ENCODE measurements around the gene CSNK2B. TPM values are rescaled to one million over a fixed set of nuclear protein-coding genes. Genes with fewer than 3 reads are reported as not detected.

Gene CSNK2B
- total RNA-seq = 100 to 1,000 TPM; 206 to 216 TPM

DNA sequence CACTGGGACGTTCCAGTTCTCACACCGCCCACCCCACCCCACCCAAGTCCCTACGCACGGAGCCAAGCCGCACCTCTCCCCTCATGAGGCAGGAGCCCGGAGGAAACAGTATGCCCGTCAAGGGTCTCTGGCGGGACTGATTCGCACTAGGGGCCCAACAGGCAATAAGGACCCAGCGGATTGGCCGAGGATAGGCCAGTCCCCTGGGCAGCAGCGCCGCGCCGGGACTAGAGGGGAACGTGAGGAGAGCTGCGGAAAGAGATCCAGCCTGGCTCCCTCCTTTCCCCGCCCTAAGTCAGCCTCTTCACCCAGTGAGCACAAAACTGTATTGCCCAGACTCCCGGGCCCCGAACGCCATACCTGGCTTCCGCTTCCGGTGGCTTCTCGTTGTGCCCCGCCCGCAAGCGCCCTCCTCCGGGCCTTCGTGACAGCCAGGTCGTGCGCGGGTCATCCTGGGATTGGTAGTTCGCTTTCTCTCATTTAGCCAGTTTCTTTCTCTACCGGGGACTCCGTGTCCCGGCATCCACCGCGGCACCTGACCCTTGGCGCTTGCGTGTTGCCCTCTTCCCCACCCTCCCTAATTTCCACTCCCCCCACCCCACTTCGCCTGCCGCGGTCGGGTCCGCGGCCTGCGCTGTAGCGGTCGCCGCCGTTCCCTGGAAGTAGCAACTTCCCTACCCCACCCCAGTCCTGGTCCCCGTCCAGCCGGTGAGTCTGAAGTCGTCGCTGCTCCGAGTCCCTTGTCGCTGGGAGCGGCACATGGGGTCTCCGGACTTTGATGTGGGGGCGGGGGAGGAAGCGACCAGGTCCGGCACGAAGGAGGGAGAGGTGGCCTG is at the start of gene CSNK2B:
TSS of gene CSNK2B (plus strand) at position 580 of the 836 bp plus-strand sequence. CDS start 752 bp downstream, outside the sequence.
- no peaks in the 10 kb centered on the region for H3K27me3 Mint-ChIP-seq
- peak; percentile 95 for DNase-seq
- peak within 1 kb of the TSS; percentile 96 for H3K4me3 Mint-ChIP-seq
- H3K36me3 Mint-ChIP-seq = peaks cover 60% of the 10 kb centered on the region
- ATAC-seq (ENCODE audit: low read depth) = peak; percentile 86
- peaks cover 42% of the 10 kb centered on the region for H3K4me1 Mint-ChIP-seq
- peak within 1 kb of the TSS; percentile 98 for H3K27ac Mint-ChIP-seq
- POLR2A ChIA-PET = interaction anchor here (1.0 to 7.0 kb wide), 19 partner anchors 13 to 453 kb away, joined by 3 to 138 read pairs (median 5); partner anchors contain the start of genes APOM, BAG6, CLIC1 and DDX39B
- H3K9me3 Mint-ChIP-seq = no peaks in the 10 kb centered on the region

DNA sequence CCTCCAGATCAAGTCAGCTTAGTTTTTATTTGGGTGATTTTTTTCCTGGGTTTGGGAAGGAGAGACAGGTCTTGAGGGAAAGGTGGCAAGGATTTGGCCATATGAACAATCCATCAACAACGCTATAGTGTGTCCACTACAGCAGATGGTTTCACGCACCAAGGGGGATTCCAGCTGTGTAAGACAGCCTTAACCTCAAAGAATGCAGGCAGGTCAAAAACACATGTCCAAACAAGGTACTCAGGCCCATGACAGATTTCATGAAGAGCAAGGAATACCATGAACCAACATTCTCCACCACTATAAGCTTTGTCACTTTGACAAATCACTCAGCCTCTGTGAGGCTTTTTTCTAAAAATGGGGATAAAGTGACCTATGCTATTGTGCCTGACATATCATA is 48.9 kb upstream of the CSNK2B start:
- ATAC-seq (ENCODE audit: low read depth) (no peak), DNase-seq (no peak)
- H3K4me1 Mint-ChIP-seq = peaks cover 38% of the 10 kb centered on the region
- peaks cover 16% of the 10 kb centered on the region for H3K36me3 Mint-ChIP-seq
- H3K27me3 Mint-ChIP-seq = no peaks in the 10 kb centered on the region
- peak overlapping the region; percentile 94 for H3K4me3 Mint-ChIP-seq
- no peaks in the 10 kb centered on the region for H3K9me3 Mint-ChIP-seq
- POLR2A ChIA-PET = interaction anchor here (0.9 kb wide), 1 partner anchor 35 kb away, joined by 3 read pairs; the partner anchor contains the start of gene BAG6
- peak overlapping the region; percentile 95 for H3K27ac Mint-ChIP-seq

DNA sequence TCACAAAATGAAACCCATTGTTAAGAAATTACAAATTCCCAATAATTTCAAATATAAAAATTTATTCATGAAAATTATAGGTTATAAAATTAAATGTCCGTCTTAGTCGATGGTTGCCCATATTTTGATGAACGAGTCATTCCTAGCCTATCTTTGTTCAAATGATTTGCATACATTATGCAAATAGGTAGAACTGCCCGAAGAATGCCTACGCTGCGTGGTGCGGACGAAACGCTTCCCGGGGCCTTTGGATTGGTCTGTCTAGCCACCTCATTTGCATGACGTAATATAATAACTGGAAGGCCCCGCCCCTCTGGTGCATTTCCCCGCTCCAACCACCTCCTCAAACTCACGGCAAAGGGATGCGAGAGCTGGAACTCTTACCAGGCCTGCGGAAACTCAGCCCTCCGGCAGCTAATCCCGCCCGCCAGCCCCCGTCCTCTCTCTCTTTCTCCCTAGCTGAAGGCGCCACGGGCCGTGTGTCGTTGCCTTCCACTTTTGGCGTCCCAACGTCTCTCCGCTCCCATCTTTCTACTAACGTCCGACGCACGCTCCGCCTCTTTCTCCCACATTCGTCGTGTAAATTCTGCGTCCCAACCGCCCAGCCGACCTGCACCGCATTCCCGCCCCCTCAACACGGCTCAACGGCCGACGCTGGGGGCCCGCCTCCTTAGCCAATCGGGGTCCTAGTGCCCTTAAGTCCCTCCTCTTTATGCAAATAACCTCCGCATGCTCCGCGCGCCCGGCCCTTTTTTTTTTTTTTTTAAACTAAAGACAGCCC is 45.9 kb upstream of the CSNK2B start:
- POLR2A ChIA-PET = interaction anchor here (0.6 to 4.0 kb wide), 18 partner anchors 14 to 576 kb away, joined by 3 to 34 read pairs (median 3); partner anchors contain the start of genes BAG6, CSNK2B, DDX39B and LTB
- DNase-seq (peak; percentile 94), ATAC-seq (ENCODE audit: low read depth) (peak; percentile 88)
- Mint-ChIP-seq H3K4me1 (peaks cover 40% of the 10 kb centered on the region), H3K27ac (peak overlapping the region; percentile 96), H3K4me3 (peak overlapping the region; percentile 91), H3K27me3 (no peaks in the 10 kb centered on the region), H3K9me3 (no peaks in the 10 kb centered on the region), H3K36me3 (peaks cover 22% of the 10 kb centered on the region)

DNA sequence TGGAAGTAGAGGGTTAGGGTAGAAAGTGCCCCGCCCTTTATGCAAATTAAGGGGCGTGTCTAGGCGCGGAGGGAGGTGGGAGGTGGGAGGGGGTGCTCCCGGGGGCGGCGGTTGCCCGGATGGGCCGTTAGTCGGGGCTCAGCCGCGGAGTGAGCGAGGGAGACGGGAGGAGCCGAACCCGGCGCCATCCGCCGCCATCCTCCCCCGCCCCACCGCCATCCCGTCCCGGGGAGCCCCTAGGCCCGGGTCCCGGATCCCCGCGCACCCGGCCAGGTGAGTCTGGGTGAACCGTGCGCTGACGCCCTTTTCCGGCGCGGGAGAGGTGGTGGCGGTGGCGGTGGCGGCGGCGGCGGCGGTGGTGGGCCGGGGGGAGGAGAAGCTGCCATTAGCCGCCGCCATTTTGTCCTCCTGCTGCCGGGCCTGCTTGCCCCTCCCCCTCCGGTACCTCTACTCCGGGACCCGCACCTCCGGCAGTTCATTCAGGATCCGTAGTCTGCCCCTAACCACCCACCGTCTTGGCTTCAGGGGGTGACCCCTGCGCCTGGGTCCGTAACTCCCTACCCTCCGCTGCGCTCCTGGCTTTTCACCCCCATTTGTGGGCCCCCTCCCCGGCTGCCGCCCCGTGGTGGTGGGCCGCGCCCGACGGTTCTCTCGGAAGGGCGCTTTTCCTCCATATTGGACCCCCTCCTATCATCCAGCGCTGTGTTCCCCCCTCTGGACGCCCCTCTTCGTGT is 45.1 kb upstream of the CSNK2B start, which contains the start of gene PRRC2A:
TSS of gene PRRC2A (plus strand) at position 130 of the 734 bp plus-strand sequence. CDS start 2,075 bp downstream, outside the sequence.
- DNase-seq (peak; percentile 91), ATAC-seq (ENCODE audit: low read depth) (peak; percentile 9)
- no peaks in the 10 kb centered on the region for H3K9me3 Mint-ChIP-seq
- peak within 1 kb of the TSS; percentile 91 for H3K4me3 Mint-ChIP-seq
- POLR2A ChIA-PET = interaction anchor here (0.6 to 4.0 kb wide), 18 partner anchors 13 to 575 kb away, joined by 3 to 34 read pairs (median 4); partner anchors contain the start of genes BAG6, C6orf47, CSNK2B and DDX39B
- H3K36me3 Mint-ChIP-seq = peaks cover 26% of the 10 kb centered on the region
- peak within 1 kb of the TSS; percentile 96 for H3K27ac Mint-ChIP-seq
- H3K4me1 Mint-ChIP-seq = peaks cover 32% of the 10 kb centered on the region
- H3K27me3 Mint-ChIP-seq = no peaks in the 10 kb centered on the region

DNA sequence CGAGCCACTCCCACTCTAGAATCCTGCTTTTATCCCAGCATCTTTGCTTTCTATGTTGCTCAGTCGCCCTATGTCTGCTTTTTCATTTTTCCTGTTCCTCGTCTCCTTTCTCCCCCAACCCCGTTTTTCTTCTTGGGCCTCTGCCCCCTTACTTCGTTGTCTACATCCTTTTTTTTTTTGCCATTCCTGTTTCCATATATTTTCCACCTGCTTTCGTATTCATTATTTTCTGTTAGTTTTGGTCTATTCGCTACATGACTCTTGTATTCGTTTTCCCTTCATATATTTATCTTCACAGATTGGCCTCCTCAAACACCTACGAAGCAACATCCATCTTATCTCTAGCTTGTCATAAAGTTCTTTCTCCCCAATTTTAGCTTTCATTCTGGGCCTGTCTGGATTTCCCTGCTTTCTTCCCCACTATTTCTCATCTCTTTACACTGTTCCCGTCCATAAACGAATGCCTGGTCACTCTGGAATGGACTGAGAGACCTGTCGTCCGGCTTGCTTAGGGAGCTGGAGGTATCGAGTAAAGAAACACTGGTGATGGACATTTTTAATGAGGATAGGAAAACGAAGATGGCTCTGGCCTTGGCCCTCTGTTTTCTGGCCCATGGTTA is 44.5 kb upstream of the CSNK2B start:
- Mint-ChIP-seq H3K4me1 (peaks cover 28% of the 10 kb centered on the region), H3K27me3 (no peaks in the 10 kb centered on the region), H3K27ac (peak overlapping the region; percentile 94), H3K9me3 (no peaks in the 10 kb centered on the region), H3K36me3 (peaks cover 30% of the 10 kb centered on the region), H3K4me3 (peak overlapping the region; percentile 91)
- no peak for ATAC-seq (ENCODE audit: low read depth)
- DNase-seq = no peak
- POLR2A ChIA-PET = interaction anchor here (1.1 to 4.0 kb wide), 12 partner anchors 13 to 574 kb away, joined by 3 to 34 read pairs (median 6); partner anchors contain the start of genes BAG6, C6orf47, CSNK2B and DDX39B

DNA sequence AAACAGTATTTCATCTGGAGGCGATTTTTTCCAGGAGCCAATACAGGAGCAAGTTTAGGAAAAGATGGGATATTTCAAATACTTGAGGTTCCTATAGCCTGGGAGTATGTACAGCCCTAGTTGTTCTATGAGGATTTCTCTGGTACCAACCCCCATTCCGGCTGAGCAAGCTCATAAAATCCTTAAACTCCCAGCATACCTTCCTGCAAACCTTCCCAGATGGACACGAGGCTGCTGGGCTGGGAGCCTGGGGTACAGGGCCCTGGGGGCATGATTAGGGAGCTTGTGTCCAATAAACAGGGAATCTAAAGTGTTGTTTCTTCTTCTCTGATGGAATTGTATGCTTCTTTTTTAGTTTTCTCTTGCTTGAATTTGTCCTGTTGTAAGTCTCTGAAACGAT is 43.9 kb upstream of the CSNK2B start:
- no peaks in the 10 kb centered on the region for H3K27me3 Mint-ChIP-seq
- peaks cover 23% of the 10 kb centered on the region for H3K4me1 Mint-ChIP-seq
- DNase-seq = no peak
- peak overlapping the region; percentile 94 for H3K27ac Mint-ChIP-seq
- ATAC-seq (ENCODE audit: low read depth) = no peak
- POLR2A ChIA-PET = interaction anchor here (1.1 to 4.0 kb wide), 9 partner anchors 12 to 80 kb away, joined by 3 to 34 read pairs (median 8); partner anchors contain the start of genes BAG6, C6orf47, CSNK2B and DDX39B
- H3K4me3 Mint-ChIP-seq = peak overlapping the region; percentile 91
- H3K36me3 Mint-ChIP-seq = peaks cover 27% of the 10 kb centered on the region
- no peaks in the 10 kb centered on the region for H3K9me3 Mint-ChIP-seq

DNA sequence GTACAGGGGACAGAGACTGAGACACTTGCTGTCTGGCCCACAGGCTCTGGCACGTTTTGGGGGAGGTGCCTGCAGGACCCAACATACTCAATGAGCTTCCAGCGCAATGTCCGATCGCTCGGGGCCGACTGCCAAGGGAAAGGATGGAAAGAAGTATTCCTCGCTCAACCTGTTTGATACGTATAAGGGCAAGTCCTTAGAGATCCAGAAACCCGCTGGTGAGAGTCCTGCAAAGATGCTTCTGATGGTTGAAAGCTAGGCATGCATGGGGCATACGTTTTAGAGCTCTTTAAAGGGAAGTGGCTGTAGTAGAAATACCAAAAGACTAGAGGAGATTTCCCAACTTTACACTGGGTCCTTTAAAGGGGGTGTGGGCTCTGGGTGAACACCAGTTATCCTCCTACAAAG is 43.2 kb upstream of the CSNK2B start:
- POLR2A ChIA-PET = interaction anchor here (0.7 to 4.0 kb wide), 6 partner anchors 21 to 81 kb away, joined by 3 to 34 read pairs (median 8); partner anchors contain the start of genes BAG6, C6orf47 and DDX39B
- peak overlapping the region; percentile 28 for H3K27ac Mint-ChIP-seq
- no peaks in the 10 kb centered on the region for H3K27me3 Mint-ChIP-seq
- H3K4me3 Mint-ChIP-seq = peak overlapping the region; percentile 91
- no peak for DNase-seq
- ATAC-seq (ENCODE audit: low read depth) = no peak
- peaks cover 33% of the 10 kb centered on the region for H3K36me3 Mint-ChIP-seq
- H3K4me1 Mint-ChIP-seq = peaks cover 23% of the 10 kb centered on the region
- no peaks in the 10 kb centered on the region for H3K9me3 Mint-ChIP-seq

DNA sequence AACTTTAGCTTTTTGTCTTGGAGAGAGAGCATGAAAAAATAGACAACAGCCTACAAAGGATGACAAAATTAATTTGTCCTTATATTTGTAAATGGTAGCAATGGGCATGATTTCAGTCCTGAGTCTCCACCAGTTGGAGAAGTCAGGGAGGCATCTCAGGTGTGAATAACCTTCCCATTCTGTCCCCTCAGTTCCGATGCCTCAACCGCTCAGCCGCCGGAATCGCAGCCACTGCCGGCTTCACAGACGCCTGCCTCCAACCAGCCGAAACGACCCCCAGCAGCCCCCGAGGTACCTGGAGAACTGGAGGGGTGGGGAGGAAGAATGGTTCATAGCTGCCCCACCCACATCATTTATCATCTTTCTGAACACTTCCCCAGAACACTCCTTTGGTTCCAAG is 41.8 kb upstream of the CSNK2B start:
- Mint-ChIP-seq H3K4me1 (peaks cover 20% of the 10 kb centered on the region), H3K9me3 (no peaks in the 10 kb centered on the region), H3K27me3 (no peaks in the 10 kb centered on the region), H3K4me3 (no peak overlapping the region), H3K27ac (peak overlapping the region; percentile 34), H3K36me3 (peaks cover 40% of the 10 kb centered on the region)
- DNase-seq (no peak), ATAC-seq (ENCODE audit: low read depth) (no peak)
- POLR2A ChIA-PET = interaction anchor here (4.1 kb wide), 1 partner anchor 28 kb away, joined by 18 read pairs; the partner anchor contains the start of gene BAG6

DNA sequence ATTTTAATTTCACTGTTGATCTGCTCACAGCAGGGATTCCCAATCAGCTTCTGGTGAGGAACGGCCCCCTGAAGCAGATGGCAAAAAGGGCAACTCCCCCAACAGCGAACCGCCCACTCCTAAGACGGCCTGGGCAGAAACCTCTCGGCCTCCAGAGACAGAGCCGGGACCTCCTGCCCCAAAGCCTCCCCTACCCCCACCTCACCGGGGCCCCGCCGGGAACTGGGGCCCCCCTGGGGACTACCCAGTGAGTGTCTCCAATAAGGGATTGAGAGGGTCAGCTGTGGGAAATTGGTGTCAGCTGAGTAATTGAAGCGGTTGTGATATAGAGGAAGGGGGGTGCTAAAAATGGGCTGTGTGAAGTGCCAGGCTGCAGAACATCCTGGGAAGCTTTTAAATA is 38.9 kb upstream of the CSNK2B start:
- POLR2A ChIA-PET = interaction anchor here (0.6 to 4.1 kb wide), 6 partner anchors 9 to 102 kb away, joined by 3 to 18 read pairs (median 4); partner anchors contain the start of gene BAG6
- ATAC-seq (ENCODE audit: low read depth) (no peak), DNase-seq (no peak)
- Mint-ChIP-seq H3K27me3 (no peaks in the 10 kb centered on the region), H3K4me1 (peaks cover 14% of the 10 kb centered on the region), H3K27ac (no peak overlapping the region), H3K36me3 (peaks cover 48% of the 10 kb centered on the region), H3K4me3 (no peak overlapping the region), H3K9me3 (no peaks in the 10 kb centered on the region)

DNA sequence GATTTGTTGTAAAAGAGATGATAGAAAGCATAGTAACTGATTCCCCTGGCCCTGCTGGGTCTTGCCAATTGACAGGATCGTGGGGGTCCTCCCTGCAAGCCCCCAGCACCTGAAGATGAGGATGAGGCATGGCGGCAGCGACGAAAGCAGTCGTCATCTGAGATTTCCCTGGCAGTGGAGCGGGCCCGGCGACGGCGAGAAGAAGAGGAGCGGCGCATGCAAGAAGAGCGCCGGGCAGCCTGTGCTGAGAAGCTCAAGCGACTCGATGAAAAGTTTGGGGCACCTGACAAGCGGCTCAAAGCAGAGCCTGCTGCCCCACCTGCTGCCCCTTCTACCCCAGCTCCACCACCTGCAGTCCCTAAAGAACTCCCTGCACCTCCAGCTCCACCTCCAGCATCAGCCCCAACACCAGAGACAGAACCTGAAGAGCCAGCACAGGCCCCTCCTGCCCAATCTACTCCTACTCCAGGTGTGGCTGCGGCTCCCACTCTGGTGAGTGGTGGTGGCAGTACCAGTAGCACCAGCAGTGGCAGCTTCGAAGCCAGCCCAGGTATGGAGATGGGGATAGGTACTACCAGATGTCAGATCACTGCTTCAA is 38.1 kb upstream of the CSNK2B start:
- ATAC-seq (ENCODE audit: low read depth) = no peak
- no peaks in the 10 kb centered on the region for H3K9me3 Mint-ChIP-seq
- H3K36me3 Mint-ChIP-seq = peaks cover 47% of the 10 kb centered on the region
- peaks cover 6% of the 10 kb centered on the region for H3K4me1 Mint-ChIP-seq
- no peaks in the 10 kb centered on the region for H3K27me3 Mint-ChIP-seq
- no peak for DNase-seq
- POLR2A ChIA-PET = interaction anchor here (1.0 to 4.1 kb wide), 5 partner anchors 8 to 24 kb away, joined by 3 to 18 read pairs (median 3); partner anchors contain the start of gene BAG6
- H3K27ac Mint-ChIP-seq = no peak overlapping the region
- H3K4me3 Mint-ChIP-seq = no peak overlapping the region

DNA sequence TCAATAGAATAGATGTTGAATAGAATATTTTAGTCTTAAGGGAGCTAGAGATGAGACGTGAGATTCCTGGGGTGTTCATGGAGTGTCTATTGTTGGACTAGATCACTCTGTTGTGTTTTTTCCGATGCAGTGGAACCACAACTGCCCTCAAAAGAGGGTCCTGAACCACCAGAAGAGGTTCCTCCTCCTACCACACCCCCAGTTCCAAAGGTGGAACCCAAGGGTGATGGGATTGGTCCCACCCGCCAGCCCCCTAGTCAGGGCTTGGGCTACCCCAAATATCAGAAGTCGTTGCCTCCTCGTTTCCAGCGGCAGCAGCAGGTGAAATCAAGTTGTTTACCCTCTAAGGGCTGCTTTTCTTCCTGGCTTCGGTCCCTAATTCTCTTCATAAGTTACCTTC is 36.9 kb upstream of the CSNK2B start:
- POLR2A ChIA-PET = no interaction called here
- DNase-seq = no peak
- Mint-ChIP-seq H3K36me3 (peaks cover 45% of the 10 kb centered on the region), H3K4me3 (no peak overlapping the region), H3K9me3 (no peaks in the 10 kb centered on the region), H3K27me3 (no peaks in the 10 kb centered on the region), H3K4me1 (peaks cover 4% of the 10 kb centered on the region), H3K27ac (no peak overlapping the region)
- ATAC-seq (ENCODE audit: low read depth) = no peak
